ENCODE data around the gene LCOR.
"Not testable (repeated sequence)": the region's sequence is repeated elsewhere in the genome, so short reads cannot be mapped to it uniquely, and the experiment has no call there.

The LCOR gene

GRCh38 chr10:96943161-96943560 is 111.1 kb downstream of the LCOR start:
- DNase-seq = not testable (repeated sequence)

GRCh38 chr10:96947036-96947435 is 114.9 kb downstream of the LCOR start:
- no peak for DNase-seq

GRCh38 chr10:96949039-96949683 is 117.1 kb downstream of the LCOR start:
- DNase-seq = no peak

- DNase-seq = no peak
These were observed 119.9 kb downstream of the LCOR start for GRCh38 chr10:96951954-96952353.

GRCh38 chr10:96955794-96956193 is 123.7 kb downstream of the LCOR start:
- DNase-seq = no peak

GRCh38 chr10:96958071-96958470 is 126.0 kb downstream of the LCOR start:
- no peak for DNase-seq

GRCh38 chr10:96959733-96960132 is 127.6 kb downstream of the LCOR start:
- DNase-seq = no peak

- DNase-seq = no peak
These were observed 128.8 kb downstream of the LCOR start for GRCh38 chr10:96960872-96961271.

GRCh38 chr10:96964131-96964530 is 132.0 kb downstream of the LCOR start:
- DNase-seq = no peak

- DNase-seq = no peak
These were observed 135.7 kb downstream of the LCOR start for GRCh38 chr10:96967847-96968246.

GRCh38 chr10:96968682-96969423 is 136.8 kb downstream of the LCOR start:
- no peak for DNase-seq

- no peak for DNase-seq
These were observed 139.2 kb downstream of the LCOR start for GRCh38 chr10:96971324-96971723.

- DNase-seq = no peak
These were observed 140.2 kb downstream of the LCOR start for GRCh38 chr10:96972264-96972663.

- DNase-seq = no peak
These were observed 142.0 kb downstream of the LCOR start for GRCh38 chr10:96973809-96974747.

- no peak for DNase-seq
These were observed 143.0 kb downstream of the LCOR start for GRCh38 chr10:96975136-96975535.

- DNase-seq = no peak
These were observed 146.6 kb downstream of the LCOR start for GRCh38 chr10:96978621-96979154.

GRCh38 chr10:96982149-96982930 is 150.2 kb downstream of the LCOR start:
- DNase-seq = no peak

GRCh38 chr10:96984541-96985131 is 152.5 kb downstream of the LCOR start:
- DNase-seq = no peak

- no peak for DNase-seq
These were observed 154.2 kb downstream of the LCOR start for GRCh38 chr10:96986200-96986856.

GRCh38 chr10:96987141-96987841 is 155.2 kb downstream of the LCOR start:
- no peak for DNase-seq

GRCh38 chr10:96987842-96988175 is 155.7 kb downstream of the LCOR start:
- DNase-seq = no peak
